GM12878 (cell line): ENCODE results near the gene SLC3A2. TPM values are rescaled to one million over a fixed set of nuclear protein-coding genes. Genes with fewer than 3 reads are reported as not detected.

ENCODE experiments used
- ATF7 ChIP-seq: fragments of 450-650 bp; IDR thresholded peaks from 2 replicates; pipeline ENCODE4 v1.6.1; 2016; ENCODE audit warnings: low read depth, mild to moderate bottlenecking
- CBX5 ChIP-seq: sonication (generic); IDR thresholded peaks from 2 replicates; pipeline ENCODE4 v1.6.1; 2016; ENCODE audit warnings: low read depth, moderate library complexity, mild to moderate bottlenecking, inconsistent platforms
- CREB1 ChIP-seq: IDR thresholded peaks from 2 replicates; pipeline ENCODE4 v1.6.1; 2012; ENCODE audit warnings: low read depth, mild to moderate bottlenecking, inconsistent platforms
- NFXL1 ChIP-seq: fragments of 450-650 bp; IDR thresholded peaks from 2 replicates; pipeline ENCODE4 v1.6.1; 2017; ENCODE audit warnings: antibody characterized with exemption, mild to moderate bottlenecking, borderline replicate concordance
- RBBP5 ChIP-seq: fragments of 200-600 bp; sonication (generic); conservative IDR thresholded peaks from 2 replicates; pipeline ENCODE4 v1.6.1; 2016
- SMAD5 ChIP-seq: IDR thresholded peaks from 2 replicates; pipeline ENCODE4 v1.6.1; 2016; ENCODE audit warnings: antibody characterized with exemption, low read depth
- SP1 ChIP-seq: IDR thresholded peaks from one replicate; pipeline ENCODE4 v1.6.1; 2011; ENCODE audit warnings: low read depth, low read length
- ZNF24 ChIP-seq: fragments of 450-650 bp; IDR thresholded peaks from 2 replicates; pipeline ENCODE4 v1.6.1; 2017; ENCODE audit warnings: antibody characterized with exemption, mild to moderate bottlenecking
- polyA plus RNA-seq, 11 experiments: library from polyadenylated mRNA; depleted of rRNA in 4 of 11; unstranded in 6 of 11; stranded (reverse) in 5 of 11; fragments of >200 nt; fragmentation: Nextera tagmentation in 4 of 11; fragmentation: Illumina TruSeq in 1 of 11; extraction: Ambion mirVana in 4 of 11; extraction: Trizol in 1 of 11; gene quantifications; 1 replicate in 1 of 11; 2 replicates in 10 of 11; pipeline versions ENCODE4 v1.2.1 to v1.2.3, GENCODE V29; 2011 to 2016; ENCODE audit warnings: inconsistent platforms in 2 of 11, missing spikeins in 2 of 11, low read depth in 1 of 11
- total RNA-seq, 4 experiments: library from RNA; depleted of rRNA in 3 of 4; stranded (reverse); fragments of >200 nt in 3 of 4; fragmentation: Illumina TruSeq in 1 of 4; extraction: Trizol in 1 of 4; gene quantifications; 2 replicates each; pipeline versions ENCODE4 v1.2.1 to v1.2.3, GENCODE V29; 2013 to 2021
- TF ChIP-seq, protein P1 (sequence below): fragments of 450-650 bp; formaldehyde crosslinking; IDR thresholded peaks from 2 replicates; pipeline ENCODE4 v1.5.0; 2022; ENCODE audit warnings: mild to moderate bottlenecking, missing genetic modification characterization

The SLC3A2 gene
- total and polyA plus RNA-seq, 10 of the 15 experiments (the other 5 are each of a cell fraction or from before 2014, with no cell fraction given) = 6.9 to 158 (median 106) TPM

DNA sequence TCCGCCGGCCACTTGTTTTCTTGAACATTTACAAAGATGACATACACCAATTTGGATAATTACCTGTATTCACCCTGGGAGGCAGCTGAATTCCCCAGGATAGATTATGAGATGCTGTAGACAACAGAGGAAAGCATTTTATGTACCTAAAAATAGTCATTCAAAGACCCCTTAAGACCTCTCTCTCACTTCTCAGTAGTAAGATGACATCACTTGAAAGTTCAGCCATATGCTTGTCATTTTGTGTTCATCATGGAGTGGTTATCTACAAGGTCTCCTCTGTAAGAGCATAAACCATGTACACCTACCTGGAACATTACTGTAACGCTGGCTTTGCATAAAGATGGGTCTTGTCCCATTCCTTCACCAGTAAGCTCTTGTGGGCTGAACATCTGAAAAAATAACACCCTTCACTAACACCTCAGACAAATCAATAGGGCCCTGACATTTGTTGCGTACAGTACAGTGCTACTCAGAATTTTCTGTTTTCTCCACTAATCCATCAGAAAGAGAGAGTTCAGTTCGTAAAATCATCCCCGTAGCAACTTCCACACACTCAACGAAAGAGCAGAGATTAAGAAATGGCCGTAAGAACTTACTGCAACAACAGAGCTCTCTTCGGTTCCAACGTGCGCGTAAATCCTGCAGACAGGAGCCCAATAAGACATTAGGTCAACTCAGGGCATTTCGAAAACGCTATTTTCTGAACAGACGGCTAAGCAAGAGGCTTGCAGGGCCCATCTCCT, 25.7 kb upstream of the SLC3A2 start (continued):
- no peak for TF ChIP-seq CBX5
- peak; percentile 23; the same call in 1 of the 2 replicates for TF ChIP-seq CREB1
- TF ChIP-seq SP1 = no peak
- no peak for TF ChIP-seq NFXL1
- TF ChIP-seq, protein P1, sequence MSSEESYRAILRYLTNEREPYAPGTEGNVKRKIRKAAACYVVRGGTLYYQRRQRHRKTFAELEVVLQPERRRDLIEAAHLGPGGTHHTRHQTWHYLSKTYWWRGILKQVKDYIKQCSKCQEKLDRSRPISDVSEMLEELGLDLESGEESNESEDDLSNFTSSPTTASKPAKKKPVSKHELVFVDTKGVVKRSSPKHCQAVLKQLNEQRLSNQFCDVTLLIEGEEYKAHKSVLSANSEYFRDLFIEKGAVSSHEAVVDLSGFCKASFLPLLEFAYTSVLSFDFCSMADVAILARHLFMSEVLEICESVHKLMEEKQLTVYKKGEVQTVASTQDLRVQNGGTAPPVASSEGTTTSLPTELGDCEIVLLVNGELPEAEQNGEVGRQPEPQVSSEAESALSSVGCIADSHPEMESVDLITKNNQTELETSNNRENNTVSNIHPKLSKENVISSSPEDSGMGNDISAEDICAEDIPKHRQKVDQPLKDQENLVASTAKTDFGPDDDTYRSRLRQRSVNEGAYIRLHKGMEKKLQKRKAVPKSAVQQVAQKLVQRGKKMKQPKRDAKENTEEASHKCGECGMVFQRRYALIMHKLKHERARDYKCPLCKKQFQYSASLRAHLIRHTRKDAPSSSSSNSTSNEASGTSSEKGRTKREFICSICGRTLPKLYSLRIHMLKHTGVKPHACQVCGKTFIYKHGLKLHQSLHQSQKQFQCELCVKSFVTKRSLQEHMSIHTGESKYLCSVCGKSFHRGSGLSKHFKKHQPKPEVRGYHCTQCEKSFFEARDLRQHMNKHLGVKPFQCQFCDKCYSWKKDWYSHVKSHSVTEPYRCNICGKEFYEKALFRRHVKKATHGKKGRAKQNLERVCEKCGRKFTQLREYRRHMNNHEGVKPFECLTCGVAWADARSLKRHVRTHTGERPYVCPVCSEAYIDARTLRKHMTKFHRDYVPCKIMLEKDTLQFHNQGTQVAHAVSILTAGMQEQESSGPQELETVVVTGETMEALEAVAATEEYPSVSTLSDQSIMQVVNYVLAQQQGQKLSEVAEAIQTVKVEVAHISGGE (CRISPR knock-in tag) = no peak
- TF ChIP-seq ATF7 = 0 out of 2 replicates have a peak, but pooled peaks have one; percentile 39
- no peak for TF ChIP-seq RBBP5
- TF ChIP-seq SMAD5 = peak; percentile 17; the same call in 1 of the 2 replicates
- TF ChIP-seq ZNF24 = no peak
